Activated B cell treated with CpG ODN at 0.5 μM for 24 hours (primary cell): ENCODE results near the gene SS18L1. TPM values are rescaled to one million over a fixed set of nuclear protein-coding genes. Genes with fewer than 3 reads are reported as not detected.

Experiments used
- ATAC-seq: fragments of 200-7000 bp; cut with Tn5 transposase; one replicate; pipeline ENCODE4 v1.10.0; 2021; ENCODE audit warnings: low read depth, mild to moderate bottlenecking, moderate library complexity
- CTCF ChIA-PET: fragments of 350-600 bp; sonication (Branson Sonifier 250); formaldehyde crosslinking; loops from one replicate; lab custom pipeline; 2021; ENCODE audit warnings: antibody characterized with exemption; lab: Charles Lee
- POLR2A ChIA-PET: fragments of 350-600 bp; sonication (Branson Sonifier 250); formaldehyde crosslinking; loops from one replicate; lab custom pipeline; 2021; ENCODE audit warnings: antibody characterized with exemption; lab: Charles Lee
- DNase-seq: peaks from one replicate; pipeline ENCODE4 v3.0.0; 2022
- H3K27ac Mint-ChIP-seq: one replicate; pipeline ENCODE4 v1.8.0; 2020; ENCODE audit warnings: mixed read lengths
- H3K27me3 Mint-ChIP-seq: one replicate; pipeline ENCODE4 v1.8.0; 2021; ENCODE audit warnings: mixed read lengths
- H3K36me3 Mint-ChIP-seq: one replicate; pipeline ENCODE4 v1.8.0; 2021; ENCODE audit warnings: low read depth, mixed read lengths
- H3K4me1 Mint-ChIP-seq: one replicate; pipeline ENCODE4 v1.8.0; 2021; ENCODE audit warnings: mixed read lengths
- H3K4me3 Mint-ChIP-seq: one replicate; pipeline ENCODE4 v1.8.0; 2020; ENCODE audit warnings: mild to moderate bottlenecking, mixed read lengths
- H3K9me3 Mint-ChIP-seq: one replicate; pipeline ENCODE4 v1.8.0; 2020; ENCODE audit warnings: mixed read lengths
- CTCF ChIP-seq: fragments of 200-600 bp; IDR thresholded peaks from one replicate; pipeline ENCODE4 v1.8.0; 2022; ENCODE audit warnings: antibody characterized with exemption, mild to moderate bottlenecking
- intact Hi-C: fragments of 100-400 bp; cut with micrococcal nuclease; formaldehyde crosslinking; loops from one replicate; pipeline ENCODE4 v1.15.1; 2024
- total RNA-seq: library from RNA; stranded (reverse); gene quantifications from 2 replicates; pipeline ENCODE4 v1.2.3, GENCODE V29; 2022

Gene SS18L1
- total RNA-seq, 1 donor from 2014 or later, result 9.0 TPM

DNA sequence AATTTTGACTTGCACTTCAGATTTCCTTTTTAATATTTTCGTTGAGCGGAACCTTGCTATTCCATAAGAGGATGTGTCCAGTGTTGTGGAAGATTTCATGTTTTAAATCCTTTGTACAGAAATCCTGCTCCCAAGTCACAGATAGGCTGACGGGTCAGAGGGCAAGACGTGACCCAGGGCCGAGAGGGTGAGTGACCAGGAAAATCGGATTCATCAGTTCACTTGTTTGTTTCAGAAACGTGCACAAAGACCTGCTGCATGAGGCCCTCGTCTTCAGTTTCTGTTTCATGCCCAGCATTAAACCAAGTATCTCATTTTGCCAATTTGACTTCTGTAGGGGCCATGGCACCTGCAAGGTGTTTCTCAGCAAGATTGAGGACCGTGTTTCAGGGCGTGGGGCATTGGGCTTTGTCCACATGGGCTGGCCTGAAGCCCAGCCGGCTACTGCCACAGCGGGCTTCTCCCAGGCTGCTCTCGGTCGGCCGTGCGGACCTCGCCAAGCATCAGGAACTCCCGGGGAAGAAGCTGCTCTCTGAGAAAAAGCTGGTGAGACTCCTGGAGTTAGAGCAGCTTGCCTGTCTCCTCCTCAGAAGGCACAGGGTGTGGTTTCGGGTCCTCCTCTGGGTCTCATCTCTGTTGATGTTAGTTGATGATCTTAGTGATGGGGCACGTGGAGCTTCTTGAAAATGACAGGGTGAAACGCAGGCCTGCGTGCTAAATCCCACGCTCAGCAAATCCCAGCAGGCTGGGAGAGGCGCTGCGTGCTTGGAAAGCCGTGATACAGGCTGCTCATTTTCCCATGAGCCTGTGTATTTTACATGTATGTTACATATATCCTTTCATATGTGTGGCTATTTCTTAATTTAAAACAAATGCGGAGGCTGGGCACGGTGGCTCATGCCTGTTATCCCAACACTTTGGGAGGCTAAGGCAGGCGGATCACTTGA lies 49.8 kb downstream of the SS18L1 start:
- ATAC-seq, result no peak
- DNase-seq, result no peak
- H3K4me1 Mint-ChIP-seq, result peaks cover 3% of the 10 kb centered on the region
- intact Hi-C loops, result no loop called here
- peaks cover 53% of the 10 kb centered on the region for H3K36me3 Mint-ChIP-seq
- POLR2A ChIA-PET, result interaction anchor here (0.6 kb wide), 1 partner anchor 9 kb away, joined by 3 read pairs; no protein-coding TSS in a partner anchor
- TF ChIP-seq CTCF, result no peak
- CTCF ChIA-PET, result no interaction called here
- no peaks in the 10 kb centered on the region for H3K9me3 Mint-ChIP-seq
- H3K27ac Mint-ChIP-seq, result no peak overlapping the region
- no peaks in the 10 kb centered on the region for H3K27me3 Mint-ChIP-seq
- H3K4me3 Mint-ChIP-seq, result no peak overlapping the region

GRCh38 chr20:62195075-62195405 lies 51.5 kb downstream of the SS18L1 start:
- Mint-ChIP-seq H3K27me3 (no peaks in the 10 kb centered on the region), H3K27ac (no peak overlapping the region), H3K36me3 (peaks cover 65% of the 10 kb centered on the region), H3K9me3 (no peaks in the 10 kb centered on the region), H3K4me1 (peaks cover 3% of the 10 kb centered on the region), H3K4me3 (no peak overlapping the region)
- DNase-seq (no peak), ATAC-seq (no peak)
- POLR2A ChIA-PET, result no interaction called here
- intact Hi-C loops, result no loop called here
- TF ChIP-seq CTCF, result no peak
- CTCF ChIA-PET, result no interaction called here

- no peak overlapping the region for H3K27ac Mint-ChIP-seq
- ChIA-PET POLR2A (interaction anchor here (0.6 kb wide), 1 partner anchor 661 kb away, joined by 3 read pairs; no protein-coding TSS in a partner anchor), CTCF (no interaction called here)
- no peak for ATAC-seq
- H3K9me3 Mint-ChIP-seq, result no peaks in the 10 kb centered on the region
- H3K4me1 Mint-ChIP-seq, result peaks cover 6% of the 10 kb centered on the region
- H3K36me3 Mint-ChIP-seq, result peaks cover 65% of the 10 kb centered on the region
- no peaks in the 10 kb centered on the region for H3K27me3 Mint-ChIP-seq
- intact Hi-C loops, result no loop called here
- no peak for DNase-seq
- no peak overlapping the region for H3K4me3 Mint-ChIP-seq
- no peak for TF ChIP-seq CTCF
These were observed 52.2 kb downstream of the SS18L1 start for GRCh38 chr20:62195736-62196135.

GRCh38 chr20:62196286-62196685 lies 52.7 kb downstream of the SS18L1 start:
- Mint-ChIP-seq H3K9me3 (no peaks in the 10 kb centered on the region), H3K36me3 (peaks cover 65% of the 10 kb centered on the region), H3K27ac (no peak overlapping the region), H3K4me3 (no peak overlapping the region), H3K27me3 (no peaks in the 10 kb centered on the region), H3K4me1 (peaks cover 11% of the 10 kb centered on the region)
- ChIA-PET POLR2A (interaction anchor here (0.6 kb wide), 1 partner anchor 660 kb away, joined by 3 read pairs; no protein-coding TSS in a partner anchor), CTCF (no interaction called here)
- intact Hi-C loops, result no loop called here
- DNase-seq, result no peak
- TF ChIP-seq CTCF, result no peak
- ATAC-seq, result no peak

GRCh38 chr20:62197311-62197710 lies 53.7 kb downstream of the SS18L1 start:
- CTCF ChIA-PET, result no interaction called here
- no peaks in the 10 kb centered on the region for H3K9me3 Mint-ChIP-seq
- no peak for TF ChIP-seq CTCF

More at GRCh38 chr20:62197311-62197710, 53.7 kb downstream of the SS18L1 start:
- intact Hi-C loops, result no loop called here
- DNase-seq (no peak), ATAC-seq (no peak)
- no peaks in the 10 kb centered on the region for H3K27me3 Mint-ChIP-seq
- no peak overlapping the region for H3K27ac Mint-ChIP-seq
- POLR2A ChIA-PET, result no interaction called here
- H3K4me3 Mint-ChIP-seq, result no peak overlapping the region
- peaks cover 63% of the 10 kb centered on the region for H3K36me3 Mint-ChIP-seq
- H3K4me1 Mint-ChIP-seq, result peaks cover 21% of the 10 kb centered on the region
